ENCODE data around the gene CNTN4.

GRCh38 chr3:2096216-2096615 is 2.5 kb upstream of the CNTN4 start:
- TF ChIP-seq CTCF (IDR thresholded peaks at IDR 0.05; ENCODE audit: extremely low read depth in 1 of 2, insufficient read depth in 1 of 2, low read depth in 1 of 2, low read length in 2 of 2) (no peak), POLR2A (IDR thresholded peaks at IDR 0.05; ENCODE audit: low read depth, low read length) (no peak), EZH2 (IDR thresholded peaks at IDR 0.05; ENCODE audit: borderline replicate concordance, low read depth, low read length, severe bottlenecking) (no peak), JUN (IDR thresholded peaks at IDR 0.05; ENCODE audit: borderline replicate concordance, insufficient read depth, insufficient read length, low read depth) (no peak), POLR2AphosphoS5 (IDR thresholded peaks at IDR 0.05; ENCODE audit: insufficient read depth, low read depth, low read length) (no peak), MAX (IDR thresholded peaks at IDR 0.05; ENCODE audit: insufficient read depth, insufficient read length) (no peak), MYC (IDR thresholded peaks at IDR 0.05; ENCODE audit: low read depth, low read length) (no peak), GATA2 (IDR thresholded peaks at IDR 0.05; ENCODE audit: insufficient read depth, insufficient read length, low read depth, low read length) (no peak), FOS (IDR thresholded peaks at IDR 0.05; ENCODE audit: borderline replicate concordance, insufficient read depth, low read length) (no peak)

All from endothelial cell of umbilical vein (primary cell).